GOT3 (cell line): ENCODE results near the gene BLM.

ENCODE experiments used
- DNase-seq: peaks from one replicate; lab custom pipeline; 2025; ENCODE audit warnings: mixed read lengths; lab: John Stamatoyannopoulos, UW

The BLM gene

GRCh38 chr15:90790561-90790960 is 73.4 kb downstream of the BLM start:
- no peak for DNase-seq

- no peak for DNase-seq
Observed at GRCh38 chr15:90794538-90794937, 77.4 kb downstream of the BLM start.

- DNase-seq: no peak
Observed at GRCh38 chr15:90799639-90800170, 82.6 kb downstream of the BLM start.

GRCh38 chr15:90801803-90802202 is 84.7 kb downstream of the BLM start:
- no peak for DNase-seq

- DNase-seq: no peak
Observed at GRCh38 chr15:90807074-90807785, 90.1 kb downstream of the BLM start.

GRCh38 chr15:90807786-90808086 is 90.6 kb downstream of the BLM start:
- DNase-seq: no peak

GRCh38 chr15:90808517-90809235 is 91.5 kb downstream of the BLM start:
- DNase-seq: no peak

- no peak for DNase-seq
Observed at GRCh38 chr15:90809536-90809935, 92.4 kb downstream of the BLM start.

- DNase-seq: no peak
Observed at GRCh38 chr15:90810354-90810753, 93.2 kb downstream of the BLM start.

- no peak for DNase-seq
Observed at GRCh38 chr15:90812171-90812957, 95.2 kb downstream of the BLM start.

GRCh38 chr15:90812958-90813265 is 95.8 kb downstream of the BLM start:
- DNase-seq: no peak

- DNase-seq: no peak
Observed at GRCh38 chr15:90813796-90814190, 96.6 kb downstream of the BLM start.

- DNase-seq: no peak
Observed at GRCh38 chr15:90814191-90814821, 97.2 kb downstream of the BLM start.

- no peak for DNase-seq
Observed at GRCh38 chr15:90816401-90817116, 99.4 kb downstream of the BLM start.

GRCh38 chr15:90817117-90818057 is 100.2 kb downstream of the BLM start:
- DNase-seq: no peak

GRCh38 chr15:90818251-90819210 is 101.4 kb downstream of the BLM start:
- no peak for DNase-seq

- DNase-seq: no peak
Observed at GRCh38 chr15:90819390-90819789, 102.2 kb downstream of the BLM start.

GRCh38 chr15:90819850-90820249 is 102.7 kb downstream of the BLM start:
- DNase-seq: no peak

GRCh38 chr15:90820481-90820880 is 103.3 kb downstream of the BLM start:
- no peak for DNase-seq
